ENCODE data around the gene TBL1X. TPM values are rescaled to one million over a fixed set of nuclear protein-coding genes. Genes with fewer than 3 reads are reported as not detected.

The TBL1X gene
- total RNA-seq, 1 experiment from 2014 or later, result 14.6 TPM

DNA sequence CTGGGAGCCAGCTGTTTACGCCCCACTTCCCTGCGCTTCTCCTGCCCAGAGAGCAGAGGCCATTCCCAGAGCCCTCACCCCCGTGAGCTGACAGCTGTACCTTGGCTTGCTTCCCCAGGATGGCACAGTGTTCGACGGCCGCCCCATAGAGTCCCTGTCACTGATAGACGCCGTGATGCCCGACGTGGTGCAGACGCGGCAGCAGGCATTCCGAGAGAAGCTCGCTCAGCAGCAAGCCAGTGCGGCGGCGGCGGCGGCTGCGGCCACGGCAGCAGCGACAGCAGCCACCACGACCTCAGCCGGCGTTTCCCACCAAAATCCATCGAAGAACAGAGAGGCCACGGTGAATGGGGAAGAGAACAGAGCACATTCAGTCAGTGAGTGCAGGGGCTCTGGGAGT lies 223.0 kb downstream of the TBL1X start:
- TF ChIP-seq TCF7L2 (IDR thresholded peaks at IDR 0.05; ENCODE audit: low read depth, low read length) (no peak), REST (IDR thresholded peaks at IDR 0.05; ENCODE audit: insufficient read depth in 1 of 2, low read depth in 2 of 2, low read length in 1 of 2) (no peak), POLR2AphosphoS5 (IDR thresholded peaks at IDR 0.05; ENCODE audit: low read depth, low read length) (no peak), SIN3A (IDR thresholded peaks at IDR 0.05; ENCODE audit: borderline replicate concordance, insufficient read depth, low read depth, low read length) (no peak), CTCF (IDR thresholded peaks at IDR 0.05) (no peak)
- no peak overlapping the region for H3K4me3 ChIP-seq (ENCODE audit: low read depth in 2 of 2, low read length in 2 of 2)
- no peaks in the 10 kb centered on the region for H3K9me3 ChIP-seq (ENCODE audit: control insufficient read depth, insufficient read depth, low read depth, low read length)
- no peak for DNase-seq (ENCODE audit: low read depth, low spot score)
- H3K36me3 ChIP-seq (ENCODE audit: control insufficient read depth, insufficient read depth, low read length), result no peaks in the 10 kb centered on the region
- ChIA-PET CTCF (no interaction called here), POLR2A (no interaction called here)
- ATAC-seq, result no peak
- no peaks in the 10 kb centered on the region for H3K27me3 ChIP-seq (ENCODE audit: control insufficient read depth, insufficient read depth, low read length)
- no TSS peak for BruUV-seq (replicated peaks)
- H3K27ac ChIP-seq (ENCODE audit: low read length), result no peak overlapping the region
- intact Hi-C loops (cut with micrococcal nuclease; ENCODE audit: unreplicated experiment), result no loop called here
- in situ Hi-C loops (cut with HindIII; ENCODE audit: low pct_unique_long_range_greater_than_20kb, low sequenced_read_pairs), result no loop called here
- H3K4me1 ChIP-seq (ENCODE audit: control insufficient read depth, insufficient read depth, low read length), result no peaks in the 10 kb centered on the region

- Histone ChIP-seq H3K4me1 (ENCODE audit: control insufficient read depth, insufficient read depth, low read length) (no peaks in the 10 kb centered on the region), H3K36me3 (ENCODE audit: control insufficient read depth, insufficient read depth, low read length) (no peaks in the 10 kb centered on the region), H3K27ac (ENCODE audit: low read length) (no peak overlapping the region), H3K27me3 (ENCODE audit: control insufficient read depth, insufficient read depth, low read length) (no peaks in the 10 kb centered on the region), H3K4me3 (ENCODE audit: low read depth in 2 of 2, low read length in 2 of 2) (no peak overlapping the region), H3K9me3 (ENCODE audit: control insufficient read depth, insufficient read depth, low read depth, low read length) (no peaks in the 10 kb centered on the region)
- ATAC-seq (no peak), DNase-seq (ENCODE audit: low read depth, low spot score) (no peak)
- POLR2A ChIA-PET, result no interaction called here
- intact Hi-C loops (cut with micrococcal nuclease; ENCODE audit: unreplicated experiment), result no loop called here
- no TSS peak for BruUV-seq (replicated peaks)
- TF ChIP-seq CTCF (IDR thresholded peaks at IDR 0.05) (no peak), POLR2AphosphoS5 (IDR thresholded peaks at IDR 0.05; ENCODE audit: low read depth, low read length) (no peak), SIN3A (IDR thresholded peaks at IDR 0.05; ENCODE audit: borderline replicate concordance, insufficient read depth, low read depth, low read length) (no peak), TCF7L2 (IDR thresholded peaks at IDR 0.05; ENCODE audit: low read depth, low read length) (no peak), REST (IDR thresholded peaks at IDR 0.05; ENCODE audit: insufficient read depth in 1 of 2, low read depth in 2 of 2, low read length in 1 of 2) (no peak)
- CTCF ChIA-PET, result no interaction called here
- in situ Hi-C loops (cut with HindIII; ENCODE audit: low pct_unique_long_range_greater_than_20kb, low sequenced_read_pairs), result no loop called here
Measured at GRCh38 chrX:9688833-9689232, 224.0 kb downstream of the TBL1X start.
